Globus pallidus (tissue), 1 donor: ENCODE data around the gene PLK3.
"Not testable (repeated sequence)": the region's sequence is repeated elsewhere in the genome, so short reads cannot be mapped to it uniquely, and the experiment has no call there.

ENCODE experiments used
- DNase-seq: peaks from one replicate; pipeline ENCODE4 v3.0.0-alpha.2; 2015; ENCODE audit warnings: low spot score

Gene PLK3

GRCh38 chr1:44799770-44800584 lies at the start of gene PLK3:
Gene PLK3, plus strand, starts transcription at chr1:44800377. Its CDS starts 87 bp downstream, at chr1:44800464.
- peak; percentile 99 for DNase-seq

- DNase-seq: no peak
Measured at GRCh38 chr1:44757420-44757819, 42.8 kb upstream of the PLK3 start.

- DNase-seq: no peak
Measured at GRCh38 chr1:44759077-44759476, 41.1 kb upstream of the PLK3 start.

DNA sequence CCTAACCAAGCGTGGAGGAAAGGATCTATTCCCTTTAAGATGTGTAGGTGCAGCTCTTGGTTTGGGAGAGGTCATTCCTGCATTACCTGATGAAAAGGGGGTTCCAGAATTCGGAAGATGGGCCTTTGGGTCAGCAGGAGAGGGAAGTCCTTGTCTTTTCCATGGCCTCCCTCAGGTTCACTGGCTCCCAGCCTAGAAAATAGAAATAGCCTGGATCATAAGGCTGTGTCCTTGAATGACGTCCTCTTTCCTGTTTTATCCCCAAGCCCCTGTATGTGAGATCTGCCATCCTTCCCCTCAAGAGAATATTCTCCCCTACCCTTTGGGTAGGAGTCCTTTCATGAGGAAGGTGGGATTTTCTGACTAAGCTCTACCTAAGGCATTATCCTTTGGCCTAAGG lies 39.3 kb upstream of the PLK3 start:
- DNase-seq: no peak

DNA sequence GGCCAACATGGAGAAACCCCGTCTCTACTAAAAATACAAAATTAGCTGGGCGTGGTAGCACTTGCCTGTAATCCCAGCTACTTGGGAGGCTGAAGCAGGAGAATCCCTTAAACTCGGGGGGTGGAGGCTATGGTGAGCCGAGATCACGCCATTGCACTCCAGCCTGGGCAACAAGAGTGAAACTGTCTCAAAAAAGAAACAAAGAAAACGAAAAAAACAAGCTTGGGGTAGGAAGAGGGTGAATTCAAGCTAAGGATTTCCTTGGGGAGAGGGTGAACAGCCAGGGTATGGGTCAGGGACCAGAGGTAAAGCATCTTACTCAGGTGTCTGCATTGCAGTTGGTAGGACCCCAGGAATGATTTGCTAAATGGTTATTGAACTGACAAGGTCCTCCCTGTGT lies 33.8 kb upstream of the PLK3 start:
- not testable (repeated sequence) for DNase-seq

DNA sequence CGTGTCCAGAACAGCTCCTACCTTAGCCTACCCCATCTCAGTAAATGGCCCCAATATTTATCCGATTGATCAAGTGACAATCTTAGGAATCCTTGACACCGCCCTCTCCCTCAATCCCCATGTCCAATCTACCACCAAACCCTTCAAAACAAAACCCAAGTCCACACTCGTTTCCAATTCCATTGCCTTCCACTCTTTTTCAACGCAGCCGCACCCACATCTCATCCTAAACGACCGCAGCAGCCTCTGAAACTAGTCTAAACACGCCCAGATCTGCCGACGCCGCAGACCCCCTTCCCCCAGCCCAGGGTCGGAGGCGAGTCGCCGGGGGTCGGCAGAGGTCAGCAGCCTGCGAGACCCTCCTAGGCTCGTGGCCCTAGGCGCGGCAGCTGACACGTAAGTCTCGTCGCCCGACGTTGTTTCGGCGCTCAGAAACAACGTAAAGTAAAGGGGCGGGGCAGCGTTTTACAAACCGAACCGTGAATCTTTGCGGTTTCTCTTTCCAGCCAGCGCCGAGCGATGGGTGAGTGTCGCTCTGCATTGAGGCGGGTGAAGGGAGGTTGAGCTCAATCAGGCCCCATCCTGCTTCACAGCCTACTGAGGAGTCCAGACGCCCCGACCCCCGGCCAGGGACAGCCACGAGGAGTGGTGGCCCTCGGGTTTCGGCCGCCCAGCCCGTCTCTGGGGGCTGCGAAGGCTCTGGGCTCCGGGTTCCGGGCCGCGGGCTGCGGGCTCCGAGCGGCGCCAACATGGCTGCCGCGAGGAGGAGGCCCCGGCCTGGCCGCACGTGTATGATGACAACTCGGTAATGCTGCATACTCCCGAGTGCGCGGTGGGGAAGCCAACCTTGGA lies 24.9 kb upstream of the PLK3 start, which contains the start of gene RPS8:
TSS of gene RPS8 (plus strand) at position 463 of the 852 bp plus-strand sequence. CDS start at position 520, 57 bp downstream.
- peak; percentile 92 for DNase-seq

DNA sequence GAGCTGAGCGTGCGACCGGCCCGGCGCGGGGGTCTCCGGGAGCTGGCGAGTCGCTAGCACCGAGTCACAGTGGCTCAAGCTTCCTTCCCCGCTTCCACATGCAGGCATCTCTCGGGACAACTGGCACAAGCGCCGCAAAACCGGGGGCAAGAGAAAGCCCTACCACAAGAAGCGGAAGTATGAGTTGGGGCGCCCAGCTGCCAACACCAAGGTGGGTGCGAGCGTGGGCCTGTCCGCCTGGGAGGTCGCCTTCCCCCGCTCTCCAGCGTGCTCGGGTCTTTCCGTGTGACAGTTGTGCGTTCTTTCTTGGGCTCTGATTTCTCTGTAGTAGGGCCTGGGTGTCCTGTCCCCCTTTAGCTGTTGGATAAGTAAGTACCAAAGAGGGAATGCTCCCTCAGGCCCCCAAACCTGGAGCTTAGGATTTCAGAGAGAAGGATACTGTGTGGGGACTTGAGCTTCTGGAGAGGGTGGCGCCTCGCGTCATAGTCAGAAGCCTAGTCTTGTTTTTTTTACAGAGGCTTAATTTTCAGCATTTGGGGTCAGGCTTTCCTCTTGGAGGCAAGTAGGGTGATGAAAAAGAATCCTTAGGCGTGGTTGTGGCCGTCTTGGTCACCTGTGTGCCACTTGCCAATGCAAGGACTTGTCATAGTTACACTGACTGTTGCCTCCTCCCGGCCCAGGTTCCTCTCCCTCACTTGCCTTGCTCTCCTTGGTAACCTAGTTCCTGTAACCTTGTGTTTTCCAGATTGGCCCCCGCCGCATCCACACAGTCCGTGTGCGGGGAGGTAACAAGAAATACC lies 24.0 kb upstream of the PLK3 start:
- DNase-seq: peak; percentile 26

GRCh38 chr1:44776730-44777068 lies 23.5 kb upstream of the PLK3 start:
- DNase-seq: no peak

DNA sequence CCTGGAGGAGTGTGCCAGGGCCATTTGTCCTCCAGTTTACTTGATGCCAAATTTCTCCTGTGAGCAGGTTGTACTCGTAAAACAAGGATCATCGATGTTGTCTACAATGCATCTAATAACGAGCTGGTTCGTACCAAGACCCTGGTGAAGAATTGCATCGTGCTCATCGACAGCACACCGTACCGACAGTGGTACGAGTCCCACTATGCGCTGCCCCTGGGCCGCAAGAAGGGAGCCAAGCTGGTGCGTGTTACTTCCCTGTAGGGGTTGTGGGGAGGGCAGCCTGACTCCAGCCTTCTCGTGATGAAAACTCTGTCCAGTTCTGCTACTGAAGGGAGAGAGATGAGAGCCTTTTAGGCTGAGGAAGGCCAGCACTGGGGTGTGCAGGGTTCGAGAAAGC lies 22.6 kb upstream of the PLK3 start:
- no peak for DNase-seq

DNA sequence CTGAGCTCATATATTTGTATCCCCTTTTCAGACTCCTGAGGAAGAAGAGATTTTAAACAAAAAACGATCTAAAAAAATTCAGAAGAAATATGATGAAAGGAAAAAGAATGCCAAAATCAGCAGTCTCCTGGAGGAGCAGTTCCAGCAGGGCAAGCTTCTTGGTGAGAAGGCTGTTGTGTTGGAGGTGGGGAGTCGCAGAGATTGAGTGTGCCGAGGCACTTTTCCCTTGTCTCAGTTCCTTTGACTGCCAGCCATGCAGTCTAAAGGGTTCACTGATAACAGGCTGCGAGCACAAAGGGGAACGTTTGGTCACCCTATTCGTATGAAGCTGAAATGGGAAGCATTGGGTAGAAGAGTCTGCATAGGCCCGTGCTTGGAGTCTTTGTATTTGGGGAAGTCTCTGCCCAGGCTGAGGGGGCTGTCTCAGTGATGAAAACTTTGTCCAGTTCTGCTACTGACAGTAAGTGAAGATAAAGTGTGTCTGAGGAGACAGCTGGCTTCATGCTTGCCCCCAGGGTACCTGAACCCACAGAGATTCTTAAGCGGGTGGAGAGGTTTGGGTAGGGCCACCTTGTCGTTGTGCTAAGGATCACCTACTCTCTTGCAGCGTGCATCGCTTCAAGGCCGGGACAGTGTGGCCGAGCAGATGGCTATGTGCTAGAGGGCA lies 22.1 kb upstream of the PLK3 start:
- DNase-seq: no peak

GRCh38 chr1:44778705-44779576 lies 21.2 kb upstream of the PLK3 start:
- DNase-seq: no peak

DNA sequence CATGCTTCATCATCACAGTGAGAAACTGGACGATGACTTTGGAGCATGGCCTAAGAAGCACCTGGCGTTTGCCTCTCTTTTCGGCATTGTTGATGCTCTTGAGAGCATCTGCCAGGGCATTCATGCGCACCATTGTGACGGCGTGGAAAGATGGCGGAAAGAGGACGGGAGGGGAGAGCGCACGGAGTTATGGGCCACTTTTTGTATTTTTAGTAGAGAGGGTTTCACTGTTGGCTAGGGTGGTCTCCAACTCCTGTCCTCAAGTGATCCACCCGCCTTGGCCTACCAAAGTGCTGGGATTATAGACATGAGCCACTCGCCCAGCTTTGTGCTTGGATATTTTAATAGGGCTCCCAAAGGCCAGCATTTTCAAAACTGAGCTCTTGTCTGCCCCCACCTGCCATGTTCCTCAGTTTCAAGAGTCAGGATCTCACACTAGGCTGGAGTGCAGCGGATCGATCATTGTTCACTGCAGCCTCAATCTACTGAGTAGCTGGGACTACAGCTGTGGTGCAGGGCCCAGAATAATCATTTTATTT lies 19.5 kb upstream of the PLK3 start:
- no peak for DNase-seq

DNA sequence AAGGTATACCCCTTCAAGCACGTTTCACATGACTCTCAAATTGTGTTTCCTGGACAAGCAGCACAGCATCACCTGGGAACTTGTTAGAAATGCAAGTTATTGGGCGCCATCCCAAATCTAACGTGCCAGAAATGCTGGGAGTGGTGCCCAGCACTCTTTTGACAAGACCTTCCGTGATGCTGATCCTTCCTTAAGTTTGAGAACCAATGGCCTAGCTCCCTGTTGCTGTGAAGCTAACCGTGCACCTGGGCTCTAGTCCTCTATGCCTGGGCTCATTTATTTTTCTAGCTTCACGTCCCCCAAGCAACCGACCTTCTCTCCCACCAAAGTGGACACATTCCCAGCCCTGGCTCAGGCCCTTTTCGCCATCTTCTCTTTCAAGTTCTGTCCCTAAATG lies 16.5 kb upstream of the PLK3 start:
- no peak for DNase-seq

GRCh38 chr1:44784094-44785028 lies 15.8 kb upstream of the PLK3 start:
- DNase-seq: no peak

DNA sequence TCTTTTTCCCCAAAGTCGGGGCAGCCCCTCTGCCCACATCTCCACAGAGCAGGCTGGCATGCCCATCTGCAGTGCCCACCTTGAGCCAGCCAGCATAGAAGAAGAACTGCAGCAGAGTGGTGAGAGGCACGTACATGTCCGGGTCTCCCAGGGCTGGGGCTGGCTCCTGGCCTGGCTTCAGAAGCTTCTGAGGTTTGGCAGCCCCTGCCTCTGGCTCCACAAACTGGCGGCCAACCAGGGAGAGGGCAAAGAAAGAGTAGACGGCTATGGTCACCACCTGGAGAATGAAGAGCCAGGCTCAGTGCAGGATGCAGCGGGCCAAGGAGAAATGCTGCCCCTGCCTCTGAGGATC lies 15.2 kb upstream of the PLK3 start:
- DNase-seq: no peak

- DNase-seq: no peak
Measured at GRCh38 chr1:44785501-44786137, 14.6 kb upstream of the PLK3 start.

DNA sequence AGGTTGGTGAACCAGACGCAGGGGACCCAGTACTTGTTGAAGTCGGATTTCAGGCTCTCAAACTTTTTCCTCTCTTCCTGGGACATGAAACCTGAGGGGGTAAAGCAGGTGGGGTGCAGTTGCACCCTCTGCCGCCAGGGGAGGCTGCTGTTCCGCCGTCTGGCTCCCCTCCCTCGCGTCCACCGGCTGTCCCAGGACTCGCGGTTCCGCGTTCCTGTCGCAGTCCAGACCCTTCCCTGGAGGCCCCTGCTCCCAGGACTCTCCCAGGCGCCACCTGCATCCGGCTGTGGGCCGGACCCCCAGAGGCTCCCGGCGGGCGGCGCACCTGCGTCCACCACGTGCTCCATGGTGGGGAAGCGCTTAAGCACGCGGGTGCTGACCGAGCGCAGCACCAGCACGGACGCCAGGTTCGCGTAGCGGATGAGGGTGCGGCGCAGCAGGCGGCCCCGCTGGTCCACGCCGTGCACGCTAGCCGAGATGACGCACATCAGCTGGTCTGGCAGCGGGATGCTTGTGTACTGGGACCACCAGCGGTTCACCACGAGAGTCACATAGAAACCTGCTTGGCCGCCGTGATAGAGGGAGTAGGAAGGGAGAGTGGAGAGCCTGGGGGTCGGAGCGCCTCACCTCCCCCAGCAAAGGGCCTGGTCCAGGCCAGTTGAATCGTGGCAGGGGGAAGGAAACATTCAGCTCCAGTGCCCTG lies 13.9 kb upstream of the PLK3 start:
- no peak for DNase-seq

GRCh38 chr1:44786841-44787426 lies 13.2 kb upstream of the PLK3 start:
- no peak for DNase-seq
